C4-2B (cell line): ENCODE measurements around the gene RHOT1.
"Not testable (repeated sequence)": the region's sequence is repeated elsewhere in the genome, so short reads cannot be mapped to it uniquely, and the experiment has no call there.

Experiments used
- H3K27ac ChIP-seq: fragments of 450-650 bp; 2 replicates; pipeline ENCODE4 v1.5.1; 2017
- ZFX ChIP-seq: fragments of 450-650 bp; IDR thresholded peaks from 2 replicates; pipeline ENCODE4 v1.6.1; 2017
- TF ChIP-seq, protein P1 (sequence below): fragments of 450-650 bp; conservative IDR thresholded peaks from 2 replicates; pipeline ENCODE4 v1.5.1; 2017; ENCODE audit warnings: mild to moderate bottlenecking

RHOT1 gene

DNA sequence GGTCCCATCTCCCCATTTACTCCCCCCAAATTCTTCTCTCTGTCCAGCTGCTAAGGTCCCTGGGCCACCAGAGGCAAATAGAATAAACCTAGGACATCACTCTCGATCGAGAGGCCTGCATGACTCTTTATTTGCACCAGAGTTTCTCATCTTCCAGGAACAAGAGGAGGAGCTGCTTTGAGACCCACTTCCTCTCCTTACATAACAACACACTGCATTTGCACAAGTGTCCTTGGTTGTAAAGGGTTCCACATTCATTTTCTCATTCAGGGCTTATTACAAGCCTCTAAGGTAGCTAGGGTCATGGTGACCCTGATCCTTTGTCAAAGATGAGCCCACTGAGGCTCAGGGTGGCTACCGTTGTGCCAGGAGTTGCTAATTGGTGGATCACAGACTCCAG, 38.1 kb upstream of the RHOT1 start:
- no peak overlapping the region for H3K27ac ChIP-seq
- TF ChIP-seq ZFX, result no peak
- TF ChIP-seq, protein P1, sequence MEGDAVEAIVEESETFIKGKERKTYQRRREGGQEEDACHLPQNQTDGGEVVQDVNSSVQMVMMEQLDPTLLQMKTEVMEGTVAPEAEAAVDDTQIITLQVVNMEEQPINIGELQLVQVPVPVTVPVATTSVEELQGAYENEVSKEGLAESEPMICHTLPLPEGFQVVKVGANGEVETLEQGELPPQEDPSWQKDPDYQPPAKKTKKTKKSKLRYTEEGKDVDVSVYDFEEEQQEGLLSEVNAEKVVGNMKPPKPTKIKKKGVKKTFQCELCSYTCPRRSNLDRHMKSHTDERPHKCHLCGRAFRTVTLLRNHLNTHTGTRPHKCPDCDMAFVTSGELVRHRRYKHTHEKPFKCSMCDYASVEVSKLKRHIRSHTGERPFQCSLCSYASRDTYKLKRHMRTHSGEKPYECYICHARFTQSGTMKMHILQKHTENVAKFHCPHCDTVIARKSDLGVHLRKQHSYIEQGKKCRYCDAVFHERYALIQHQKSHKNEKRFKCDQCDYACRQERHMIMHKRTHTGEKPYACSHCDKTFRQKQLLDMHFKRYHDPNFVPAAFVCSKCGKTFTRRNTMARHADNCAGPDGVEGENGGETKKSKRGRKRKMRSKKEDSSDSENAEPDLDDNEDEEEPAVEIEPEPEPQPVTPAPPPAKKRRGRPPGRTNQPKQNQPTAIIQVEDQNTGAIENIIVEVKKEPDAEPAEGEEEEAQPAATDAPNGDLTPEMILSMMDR, result no peak

DNA sequence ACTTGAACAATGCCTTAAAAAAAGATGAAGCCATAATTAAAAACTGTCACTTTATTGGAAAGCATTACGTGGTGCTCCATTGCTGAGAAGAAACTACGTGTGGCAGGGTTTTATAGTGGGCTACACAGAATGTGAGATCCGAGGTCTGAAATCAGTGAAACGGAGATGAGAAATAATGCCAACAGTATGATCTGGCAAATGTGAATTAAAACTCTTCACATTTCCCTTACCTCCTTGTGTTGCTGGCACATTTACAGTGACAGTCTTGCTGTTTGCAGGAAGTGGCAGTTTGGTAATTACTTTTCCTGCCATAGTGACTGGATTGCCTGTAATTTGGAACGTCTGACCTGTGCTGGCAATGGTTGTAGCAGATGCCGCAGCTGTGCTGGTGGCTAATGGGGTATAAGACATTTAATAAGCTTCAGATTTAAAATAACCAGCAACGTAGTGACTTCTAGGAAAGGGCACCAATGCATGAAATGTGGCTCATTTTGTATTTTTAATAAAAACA, 35.8 kb upstream of the RHOT1 start:
- H3K27ac ChIP-seq, result not testable (repeated sequence)

DNA sequence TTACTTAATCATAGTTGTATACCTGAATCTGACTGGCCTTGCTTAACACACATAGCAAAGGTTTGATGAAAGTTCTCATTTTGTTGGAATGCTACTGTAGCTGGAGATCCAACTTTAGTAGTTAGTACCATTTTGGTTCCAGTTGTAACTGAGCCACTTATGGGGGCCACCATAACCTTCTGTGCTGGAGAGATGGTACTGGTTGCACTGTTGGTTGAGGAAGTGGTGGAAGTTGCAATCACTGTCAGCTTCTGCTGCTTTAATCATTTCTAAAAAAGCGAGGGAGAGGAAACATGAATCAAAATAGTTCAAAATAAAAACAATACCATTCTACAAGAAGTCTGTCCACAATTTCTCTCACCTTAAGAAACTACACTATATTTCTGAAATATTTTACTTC, 35.1 kb upstream of the RHOT1 start:
- H3K27ac ChIP-seq, result not testable (repeated sequence)

DNA sequence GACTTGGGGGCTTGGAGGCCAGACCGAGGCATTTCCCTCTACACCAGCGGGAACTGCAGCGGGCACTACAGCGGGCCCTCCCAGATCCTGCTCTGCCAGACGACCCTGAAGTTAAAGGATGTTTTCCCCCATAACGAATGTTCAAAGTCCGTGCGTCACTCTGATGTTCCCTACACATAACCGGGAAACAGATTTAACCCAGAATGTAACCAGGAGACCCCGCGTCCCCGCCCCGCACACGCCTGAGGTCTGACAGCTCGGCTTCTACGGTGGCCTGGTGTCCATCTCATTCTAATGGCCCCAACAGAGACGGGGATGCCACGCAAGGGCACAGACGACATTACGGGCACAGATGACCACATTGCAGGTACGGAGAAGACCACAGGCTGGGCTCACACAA, 31.7 kb upstream of the RHOT1 start:
- TF ChIP-seq ZFX, result no peak
- TF ChIP-seq, protein P1, result no peak
- no peak overlapping the region for H3K27ac ChIP-seq

DNA sequence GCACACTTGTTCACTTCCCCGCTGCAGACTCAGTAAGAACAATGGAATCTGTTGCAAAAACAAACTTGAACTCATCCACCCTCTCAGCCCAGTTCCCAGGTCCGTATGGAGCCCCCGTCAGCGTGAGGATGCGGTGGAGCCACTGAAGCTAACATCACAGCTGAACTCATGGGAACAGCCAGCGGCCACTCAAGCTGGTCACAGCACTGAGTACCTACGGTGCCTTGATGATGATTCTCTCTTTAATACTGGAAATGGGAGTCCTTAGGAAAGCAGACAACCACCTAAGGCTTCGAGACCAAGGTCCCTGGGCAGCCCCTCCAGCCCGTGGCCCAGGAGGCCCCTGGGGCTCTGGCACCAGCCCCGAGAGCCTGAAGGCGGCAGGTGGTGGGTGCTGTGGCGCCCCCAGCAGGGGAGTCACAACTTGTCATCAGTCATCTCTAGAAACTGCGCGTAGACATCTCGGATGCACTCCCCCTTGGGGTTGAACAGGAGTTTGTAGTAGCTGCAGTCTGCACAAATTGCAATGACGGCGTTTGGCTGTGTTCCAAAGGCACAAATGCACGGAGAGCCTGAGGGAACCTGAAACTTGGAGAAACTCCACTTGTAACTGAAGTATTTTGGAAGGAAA, 31.0 kb upstream of the RHOT1 start:
- H3K27ac ChIP-seq, result no peak overlapping the region
- no peak for TF ChIP-seq ZFX
- TF ChIP-seq, protein P1, result peak; percentile 47

DNA sequence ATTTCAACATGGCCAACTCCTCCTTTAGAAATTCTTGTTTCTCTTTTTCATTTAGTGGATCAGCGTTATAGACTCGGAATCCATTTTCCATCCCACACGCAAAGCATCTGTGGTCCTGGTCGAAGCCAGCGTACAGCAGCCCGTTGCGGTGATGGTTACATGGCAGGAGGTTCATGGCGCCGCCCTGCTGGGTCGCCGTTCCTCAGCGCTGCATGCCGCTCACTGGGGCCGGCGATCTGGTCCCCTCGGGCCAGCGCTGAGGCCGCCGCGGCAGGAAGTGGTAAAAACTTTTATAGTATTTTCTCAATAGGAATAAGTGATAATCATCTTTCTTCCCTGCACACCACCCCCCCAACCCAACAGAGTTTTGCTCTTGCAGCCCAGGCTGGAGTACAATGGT, 29.9 kb upstream of the RHOT1 start:
- no peak overlapping the region for H3K27ac ChIP-seq
- TF ChIP-seq, protein P1, result no peak
- TF ChIP-seq ZFX, result no peak

DNA sequence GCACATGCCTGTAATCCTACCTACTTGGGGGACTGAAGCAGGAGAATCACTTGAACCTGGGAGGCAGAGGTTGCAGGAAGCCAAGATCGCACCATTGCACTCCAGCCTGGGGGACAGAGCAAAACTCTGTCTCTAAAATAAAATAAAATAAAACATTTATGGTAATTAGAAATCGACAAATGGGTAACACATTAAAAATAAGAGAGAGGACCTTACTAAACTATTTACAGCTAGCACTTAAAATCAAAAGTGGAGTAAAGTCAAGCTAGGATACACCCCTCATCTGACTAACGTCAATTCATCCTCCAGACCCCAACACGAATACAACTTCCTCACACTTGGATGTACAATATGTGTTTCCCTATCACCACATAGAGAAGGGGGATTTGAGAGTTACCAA, 27.8 kb upstream of the RHOT1 start:
- H3K27ac ChIP-seq, result no peak overlapping the region
- TF ChIP-seq, protein P1, result no peak

DNA sequence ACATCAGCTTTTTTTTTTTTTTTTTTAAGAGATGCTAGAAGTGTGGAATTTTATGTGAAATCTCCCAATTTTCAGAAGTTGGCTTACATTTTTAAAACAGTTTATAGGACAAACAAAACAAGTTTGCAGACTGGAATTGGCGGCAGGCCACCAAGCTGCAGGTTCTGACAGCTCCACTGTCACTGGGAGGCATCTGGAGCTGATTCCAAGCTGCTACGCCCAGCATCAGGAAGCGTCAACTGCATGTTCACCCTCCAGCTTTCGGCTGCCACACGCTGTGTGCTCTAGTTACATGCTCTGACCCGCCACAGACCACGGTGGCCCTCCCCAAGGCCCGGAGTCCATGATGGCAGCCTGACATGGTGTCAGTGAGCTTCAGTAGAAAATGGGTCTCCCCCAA, 26.8 kb upstream of the RHOT1 start:
- not testable (repeated sequence) for H3K27ac ChIP-seq

DNA sequence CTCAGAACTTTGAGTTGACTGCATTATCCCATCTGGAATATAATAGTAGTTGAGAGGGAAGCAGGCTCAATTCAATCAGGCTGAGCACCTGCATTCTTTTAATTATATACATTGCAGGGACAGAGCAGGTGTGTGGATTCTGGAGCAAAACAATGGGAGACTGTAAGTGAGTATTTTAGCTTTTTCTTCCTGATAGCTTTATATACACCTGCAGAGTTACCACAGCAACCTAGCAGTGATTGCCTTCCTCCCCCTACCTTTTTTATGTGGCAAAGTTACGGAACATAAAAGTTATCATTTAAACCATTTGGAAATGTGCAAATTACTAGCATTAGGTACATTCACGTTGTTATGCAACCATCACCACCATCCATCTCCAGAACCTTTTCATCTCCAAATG, 25.4 kb upstream of the RHOT1 start:
- TF ChIP-seq, protein P1, result no peak
- no peak for TF ChIP-seq ZFX
- no peak overlapping the region for H3K27ac ChIP-seq
